Measurements from ENCODE around the gene DIAPH3. TPM values are rescaled to one million over a fixed set of nuclear protein-coding genes. Genes with fewer than 3 reads are reported as not detected.

The DIAPH3 gene
- total and polyA plus RNA-seq, 4 experiments from 2014 or later = 0.03 TPM; not detected in 3

- CTCF ChIA-PET (ENCODE audit: partially characterized antibody) = no interaction called here
- H3K36me3 Mint-ChIP-seq = no peaks in the 10 kb centered on the region
These were observed 356.9 kb downstream of the DIAPH3 start for GRCh38 chr13:59806801-59807200.

DNA sequence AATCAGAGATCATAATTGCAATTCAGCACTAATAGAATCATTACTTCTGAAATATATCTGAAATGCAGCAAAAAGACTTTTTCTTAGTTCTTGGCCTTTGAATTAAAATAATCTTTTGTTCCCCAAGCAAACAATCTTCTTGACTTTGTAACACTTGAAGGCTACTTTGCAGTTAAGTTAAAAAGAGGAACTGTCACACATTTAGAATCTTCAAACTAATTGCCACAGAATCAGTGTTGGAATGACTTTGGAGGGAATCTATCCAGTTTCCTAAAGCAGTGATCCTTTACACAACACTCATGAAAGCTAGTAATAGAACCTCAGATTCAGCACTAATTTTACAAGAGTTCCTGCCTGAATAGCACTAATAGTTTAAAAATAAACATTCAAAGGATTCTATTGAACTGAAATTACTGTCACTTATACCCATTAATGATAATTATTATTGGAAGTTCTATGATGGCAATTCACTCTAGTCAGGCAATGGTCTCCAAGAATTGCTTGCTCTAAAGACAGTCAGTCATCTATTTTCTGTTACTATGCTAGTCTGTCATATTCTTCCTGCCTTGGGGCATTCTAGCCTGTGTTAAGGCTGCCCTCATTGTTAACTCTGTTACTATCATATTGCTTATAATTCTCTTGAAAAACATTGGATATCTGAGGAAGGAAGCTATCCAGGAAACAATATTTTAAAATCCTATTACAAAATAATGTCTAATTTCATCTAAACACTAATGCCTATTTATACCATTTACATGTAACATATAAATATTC lies 362.4 kb downstream of the DIAPH3 start:
- Mint-ChIP-seq H3K36me3 (no peaks in the 10 kb centered on the region), H3K27me3 (no peaks in the 10 kb centered on the region), H3K9me3 (peaks cover 0 to 2% (median 0%) of the 10 kb centered on the region in 8 donors), H3K4me1 (no peaks in the 10 kb centered on the region), H3K27ac (no peak overlapping the region), H3K4me3 (no peak overlapping the region)
- intact Hi-C loops (cut with micrococcal nuclease) = no loop called here
- no peak overlapping the region for H3K27ac ChIP-seq (ENCODE audit: low read depth, low read length)
- ChIA-PET POLR2A (ENCODE audit: partially characterized antibody) (no interaction called here), CTCF (ENCODE audit: partially characterized antibody) (no interaction called here)
- DNase-seq = no peak
- no peak overlapping the region for H3K4me3 ChIP-seq (ENCODE audit: low read length in 2 of 2)
- H3K4me1 ChIP-seq (ENCODE audit: insufficient read depth, low read length) = no peaks in the 10 kb centered on the region
- H3K27me3 ChIP-seq (ENCODE audit: insufficient read depth, low read length) = no peaks in the 10 kb centered on the region
- no peaks in the 10 kb centered on the region for H3K36me3 ChIP-seq (ENCODE audit: insufficient read depth, low read length)
- H3K9me3 ChIP-seq (ENCODE audit: control insufficient read depth in 1 of 2, low read length in 2 of 2) = no peaks in the 10 kb centered on the region

More at GRCh38 chr13:59806801-59807200, 356.9 kb downstream of the DIAPH3 start:
- intact Hi-C loops (cut with micrococcal nuclease) = no loop called here
- Histone ChIP-seq H3K4me1 (ENCODE audit: insufficient read depth, low read length) (no peaks in the 10 kb centered on the region), H3K9me3 (ENCODE audit: control insufficient read depth in 1 of 2, low read length in 2 of 2) (no peaks in the 10 kb centered on the region), H3K27ac (ENCODE audit: low read depth, low read length) (no peak overlapping the region), H3K4me3 (ENCODE audit: low read length in 2 of 2) (no peak overlapping the region), H3K27me3 (ENCODE audit: insufficient read depth, low read length) (no peaks in the 10 kb centered on the region), H3K36me3 (ENCODE audit: insufficient read depth, low read length) (no peaks in the 10 kb centered on the region)
- H3K9me3 Mint-ChIP-seq = peaks cover 0 to 2% (median 0%) of the 10 kb centered on the region in 8 donors
- DNase-seq = no peak
- H3K27me3 Mint-ChIP-seq = no peaks in the 10 kb centered on the region
- peaks cover 0 to 4% (median under 1%) of the 10 kb centered on the region in 4 donors for H3K4me1 Mint-ChIP-seq
- no peak overlapping the region for H3K4me3 Mint-ChIP-seq
- H3K27ac Mint-ChIP-seq = no peak overlapping the region
- POLR2A ChIA-PET (ENCODE audit: partially characterized antibody) = no interaction called here

DNA sequence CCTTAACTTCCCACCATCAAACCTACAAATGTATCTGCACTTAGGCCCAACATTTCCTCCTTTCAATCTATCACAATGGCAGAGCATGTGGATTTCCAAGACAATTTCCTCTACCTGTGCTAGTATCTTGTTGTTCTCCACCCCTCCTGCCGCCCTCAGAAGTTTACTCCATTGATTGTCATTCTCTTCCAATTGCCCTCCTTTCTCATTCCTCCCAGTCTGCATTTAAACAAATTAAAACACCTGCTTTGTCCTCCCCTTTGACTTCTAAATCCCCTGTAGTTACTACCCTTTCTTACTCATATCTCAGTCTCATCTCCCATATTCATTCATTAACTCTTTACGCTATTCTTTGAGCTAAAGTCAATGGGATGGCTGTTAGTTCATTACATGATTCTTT lies 370.6 kb downstream of the DIAPH3 start:
- Histone ChIP-seq H3K9me3 (ENCODE audit: control insufficient read depth in 1 of 2, low read length in 2 of 2) (no peaks in the 10 kb centered on the region), H3K4me1 (ENCODE audit: insufficient read depth, low read length) (no peaks in the 10 kb centered on the region), H3K36me3 (ENCODE audit: insufficient read depth, low read length) (no peaks in the 10 kb centered on the region), H3K27me3 (ENCODE audit: insufficient read depth, low read length) (no peaks in the 10 kb centered on the region), H3K4me3 (ENCODE audit: low read length in 2 of 2) (no peak overlapping the region), H3K27ac (ENCODE audit: low read depth, low read length) (no peak overlapping the region)
- Mint-ChIP-seq H3K9me3 (no peaks in the 10 kb centered on the region), H3K27ac (no peak overlapping the region), H3K4me3 (no peak overlapping the region), H3K4me1 (peaks cover 0 to 2% (median 0%) of the 10 kb centered on the region in 4 donors), H3K36me3 (no peaks in the 10 kb centered on the region), H3K27me3 (no peaks in the 10 kb centered on the region)
- ChIA-PET CTCF (ENCODE audit: partially characterized antibody) (interaction anchor here (1.3 kb wide), 1 partner anchor 9 kb away, joined by 3 read pairs; no protein-coding TSS in a partner anchor), POLR2A (ENCODE audit: partially characterized antibody) (no interaction called here)
- intact Hi-C loops (cut with micrococcal nuclease) = no loop called here
- no peak for DNase-seq

DNA sequence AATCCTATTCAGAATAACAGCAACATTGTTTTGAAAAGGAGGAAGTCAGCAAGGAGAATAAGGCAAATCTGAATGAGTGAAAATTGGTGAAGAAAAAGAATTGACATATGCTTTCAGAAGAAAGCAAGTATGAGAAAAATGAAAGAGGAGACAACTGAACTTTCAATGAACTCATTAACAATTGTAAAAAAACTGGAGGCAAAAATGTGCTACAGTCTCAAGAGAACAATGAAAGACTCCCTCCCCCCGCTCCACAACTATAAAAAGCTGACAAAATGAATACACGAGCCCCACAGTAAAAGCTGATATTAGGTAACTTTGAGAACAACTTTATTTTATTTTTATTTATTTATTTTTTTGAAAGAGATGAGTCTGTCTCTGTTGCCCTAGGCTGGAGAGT lies 373.1 kb downstream of the DIAPH3 start:
- no peak for DNase-seq
- no peaks in the 10 kb centered on the region for H3K4me1 ChIP-seq (ENCODE audit: insufficient read depth, low read length)
- no peak overlapping the region for H3K4me3 Mint-ChIP-seq
- H3K36me3 Mint-ChIP-seq = no peaks in the 10 kb centered on the region
- no peaks in the 10 kb centered on the region for H3K36me3 ChIP-seq (ENCODE audit: insufficient read depth, low read length)
- H3K4me3 ChIP-seq (ENCODE audit: low read length in 2 of 2) = no peak overlapping the region
- peaks cover 0 to 2% (median 0%) of the 10 kb centered on the region in 4 donors for H3K4me1 Mint-ChIP-seq
- H3K27me3 ChIP-seq (ENCODE audit: insufficient read depth, low read length) = no peaks in the 10 kb centered on the region
- POLR2A ChIA-PET (ENCODE audit: partially characterized antibody) = no interaction called here
- H3K9me3 Mint-ChIP-seq = no peaks in the 10 kb centered on the region
- no peak overlapping the region for H3K27ac ChIP-seq (ENCODE audit: low read depth, low read length)
- H3K9me3 ChIP-seq (ENCODE audit: control insufficient read depth in 1 of 2, low read length in 2 of 2) = no peaks in the 10 kb centered on the region
- CTCF ChIA-PET (ENCODE audit: partially characterized antibody) = no interaction called here
- intact Hi-C loops (cut with micrococcal nuclease) = no loop called here
- no peak overlapping the region for H3K27ac Mint-ChIP-seq
- H3K27me3 Mint-ChIP-seq = no peaks in the 10 kb centered on the region

DNA sequence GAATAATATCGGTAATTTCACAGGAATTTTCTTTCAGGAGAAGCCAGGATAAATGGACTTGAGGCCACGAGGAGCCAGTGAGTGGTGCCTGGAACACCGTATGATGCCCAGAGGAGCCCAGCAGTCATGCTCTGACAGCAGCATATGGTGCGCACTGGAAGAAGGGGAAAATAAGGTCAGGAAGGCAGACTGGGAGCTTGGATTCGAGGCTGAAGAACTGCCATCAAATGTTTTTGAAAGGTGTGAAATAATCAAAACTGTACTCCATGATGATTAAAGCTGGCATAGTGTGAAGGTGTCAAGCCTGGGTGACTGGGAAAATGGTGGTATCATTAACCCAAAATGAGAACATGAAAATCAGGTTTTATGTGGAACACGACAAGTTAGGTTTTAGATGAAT lies 374.2 kb downstream of the DIAPH3 start:
- H3K4me1 ChIP-seq (ENCODE audit: insufficient read depth, low read length) = no peaks in the 10 kb centered on the region
- CTCF ChIA-PET (ENCODE audit: partially characterized antibody) = no interaction called here
- Mint-ChIP-seq H3K9me3 (no peaks in the 10 kb centered on the region), H3K27me3 (no peaks in the 10 kb centered on the region), H3K4me1 (peaks cover 0 to 2% (median 0%) of the 10 kb centered on the region in 4 donors), H3K36me3 (no peaks in the 10 kb centered on the region), H3K4me3 (no peak overlapping the region), H3K27ac (no peak overlapping the region)
- H3K4me3 ChIP-seq (ENCODE audit: low read length in 2 of 2) = no peak overlapping the region
- H3K9me3 ChIP-seq (ENCODE audit: control insufficient read depth in 1 of 2, low read length in 2 of 2) = no peaks in the 10 kb centered on the region
- H3K36me3 ChIP-seq (ENCODE audit: insufficient read depth, low read length) = no peaks in the 10 kb centered on the region
- no peak overlapping the region for H3K27ac ChIP-seq (ENCODE audit: low read depth, low read length)
- no peak for DNase-seq
- no peaks in the 10 kb centered on the region for H3K27me3 ChIP-seq (ENCODE audit: insufficient read depth, low read length)
- intact Hi-C loops (cut with micrococcal nuclease) = no loop called here
- POLR2A ChIA-PET (ENCODE audit: partially characterized antibody) = no interaction called here

- intact Hi-C loops (cut with micrococcal nuclease) = no loop called here
- Histone ChIP-seq H3K36me3 (ENCODE audit: insufficient read depth, low read length) (no peaks in the 10 kb centered on the region), H3K27ac (ENCODE audit: low read depth, low read length) (no peak overlapping the region), H3K9me3 (ENCODE audit: control insufficient read depth in 1 of 2, low read length in 2 of 2) (no peaks in the 10 kb centered on the region), H3K4me3 (ENCODE audit: low read length in 2 of 2) (no peak overlapping the region), H3K4me1 (ENCODE audit: insufficient read depth, low read length) (no peaks in the 10 kb centered on the region), H3K27me3 (ENCODE audit: insufficient read depth, low read length) (no peaks in the 10 kb centered on the region)
- POLR2A ChIA-PET (ENCODE audit: partially characterized antibody) = no interaction called here
- Mint-ChIP-seq H3K27me3 (no peaks in the 10 kb centered on the region), H3K4me3 (no peak overlapping the region), H3K27ac (no peak overlapping the region), H3K4me1 (peaks cover 0 to 2% (median 0%) of the 10 kb centered on the region in 4 donors), H3K36me3 (no peaks in the 10 kb centered on the region), H3K9me3 (no peaks in the 10 kb centered on the region)
- CTCF ChIA-PET (ENCODE audit: partially characterized antibody) = no interaction called here
- DNase-seq = no peak
These were observed 376.0 kb downstream of the DIAPH3 start for GRCh38 chr13:59787679-59788078.

GRCh38 chr13:59782696-59783095 lies 381.0 kb downstream of the DIAPH3 start:
- Histone ChIP-seq H3K36me3 (ENCODE audit: insufficient read depth, low read length) (no peaks in the 10 kb centered on the region), H3K27me3 (ENCODE audit: insufficient read depth, low read length) (no peaks in the 10 kb centered on the region), H3K4me3 (ENCODE audit: low read length in 2 of 2) (no peak overlapping the region), H3K27ac (ENCODE audit: low read depth, low read length) (no peak overlapping the region), H3K9me3 (ENCODE audit: control insufficient read depth in 1 of 2, low read length in 2 of 2) (no peaks in the 10 kb centered on the region), H3K4me1 (ENCODE audit: insufficient read depth, low read length) (no peaks in the 10 kb centered on the region)
- POLR2A ChIA-PET (ENCODE audit: partially characterized antibody) = no interaction called here
- DNase-seq = no peak
- intact Hi-C loops (cut with micrococcal nuclease) = no loop called here
- H3K4me3 Mint-ChIP-seq = no peak overlapping the region
- no peaks in the 10 kb centered on the region for H3K36me3 Mint-ChIP-seq
- H3K27me3 Mint-ChIP-seq = no peaks in the 10 kb centered on the region
- CTCF ChIA-PET (ENCODE audit: partially characterized antibody) = no interaction called here
- no peaks in the 10 kb centered on the region for H3K9me3 Mint-ChIP-seq
- no peak overlapping the region for H3K27ac Mint-ChIP-seq
- H3K4me1 Mint-ChIP-seq = no peaks in the 10 kb centered on the region

All from CD4-positive, alpha-beta memory T cell (primary cell).